ENCODE results near the gene FAM90A26. TPM values are rescaled to one million over a fixed set of nuclear protein-coding genes. Genes with fewer than 3 reads are reported as not detected.
"Not testable (repeated sequence)": the region's sequence is repeated elsewhere in the genome, so short reads cannot be mapped to it uniquely, and the experiment has no call there.

Gene FAM90A26
- total RNA-seq, 1 experiment from 2014 or later = not detected

GRCh38 chr4:9152180-9153007, 17.8 kb upstream of the FAM90A26 start:
- intact Hi-C loops (cut with micrococcal nuclease) = loop anchor here (5.0 kb wide), 1 partner anchor 865 kb away; no protein-coding TSS in a partner anchor
- H3K4me1 Mint-ChIP-seq (ENCODE audit: insufficient read depth, unreplicated experiment); POLR2A ChIA-PET; CTCF ChIA-PET; BruUV-seq (replicated peaks); H3K27me3 Mint-ChIP-seq (ENCODE audit: insufficient read depth, unreplicated experiment); H3K9me3 Mint-ChIP-seq (ENCODE audit: unreplicated experiment); H3K36me3 Mint-ChIP-seq (ENCODE audit: insufficient read depth, unreplicated experiment): not testable (repeated sequence)
- peak; percentile 91 for DNase-seq (ENCODE audit: unreplicated experiment)
- Mint-ChIP-seq H3K4me3 (ENCODE audit: unreplicated experiment) (peak overlapping the region; percentile 72), H3K27ac (ENCODE audit: low read depth, unreplicated experiment) (peak overlapping the region; percentile 89)

- intact Hi-C loops (cut with micrococcal nuclease) = loop anchor here (5.0 kb wide), 1 partner anchor 864 kb away; no protein-coding TSS in a partner anchor
- POLR2A ChIA-PET = interaction anchor here (1.1 kb wide), 1 partner anchor 714 kb away, joined by 3 read pairs; no protein-coding TSS in a partner anchor
- CTCF ChIA-PET = interaction anchor here (0.7 kb wide), 1 partner anchor 873 kb away, joined by 3 read pairs; no protein-coding TSS in a partner anchor
- Mint-ChIP-seq H3K27ac (ENCODE audit: low read depth, unreplicated experiment) (peak overlapping the region; percentile 89), H3K4me3 (ENCODE audit: unreplicated experiment) (peak overlapping the region; percentile 72)
- BruUV-seq (replicated peaks); H3K4me1 Mint-ChIP-seq (ENCODE audit: insufficient read depth, unreplicated experiment); H3K36me3 Mint-ChIP-seq (ENCODE audit: insufficient read depth, unreplicated experiment); H3K9me3 Mint-ChIP-seq (ENCODE audit: unreplicated experiment); H3K27me3 Mint-ChIP-seq (ENCODE audit: insufficient read depth, unreplicated experiment): not testable (repeated sequence)
- peak; percentile 87 for DNase-seq (ENCODE audit: unreplicated experiment)
These were observed 17.1 kb upstream of the FAM90A26 start for GRCh38 chr4:9153008-9153570.

GRCh38 chr4:9153571-9154157, 16.5 kb upstream of the FAM90A26 start:
- not testable (repeated sequence) for H3K9me3 Mint-ChIP-seq (ENCODE audit: unreplicated experiment); H3K36me3 Mint-ChIP-seq (ENCODE audit: insufficient read depth, unreplicated experiment); H3K27me3 Mint-ChIP-seq (ENCODE audit: insufficient read depth, unreplicated experiment); H3K4me1 Mint-ChIP-seq (ENCODE audit: insufficient read depth, unreplicated experiment)
- DNase-seq (ENCODE audit: unreplicated experiment) = peak; percentile 40
- TSS peak; percentile 83 for BruUV-seq (replicated peaks)
- Mint-ChIP-seq H3K27ac (ENCODE audit: low read depth, unreplicated experiment) (peak overlapping the region; percentile 89), H3K4me3 (ENCODE audit: unreplicated experiment) (peak overlapping the region; percentile 72)
- POLR2A ChIA-PET = interaction anchor here (1.1 kb wide), 1 partner anchor 714 kb away, joined by 3 read pairs; no protein-coding TSS in a partner anchor
- intact Hi-C loops (cut with micrococcal nuclease) = loop anchor here (5.0 kb wide), 1 partner anchor 864 kb away; no protein-coding TSS in a partner anchor
- CTCF ChIA-PET = interaction anchor here (0.7 kb wide), 1 partner anchor 872 kb away, joined by 3 read pairs; no protein-coding TSS in a partner anchor

GRCh38 chr4:9155101-9155886, 14.9 kb upstream of the FAM90A26 start:
- H3K27me3 Mint-ChIP-seq (ENCODE audit: insufficient read depth, unreplicated experiment); H3K9me3 Mint-ChIP-seq (ENCODE audit: unreplicated experiment); CTCF ChIA-PET; H3K4me1 Mint-ChIP-seq (ENCODE audit: insufficient read depth, unreplicated experiment); H3K36me3 Mint-ChIP-seq (ENCODE audit: insufficient read depth, unreplicated experiment); DNase-seq (ENCODE audit: unreplicated experiment); H3K27ac Mint-ChIP-seq (ENCODE audit: low read depth, unreplicated experiment); BruUV-seq (replicated peaks); POLR2A ChIA-PET; H3K4me3 Mint-ChIP-seq (ENCODE audit: unreplicated experiment); intact Hi-C loops (cut with micrococcal nuclease): not testable (repeated sequence)

- H3K36me3 Mint-ChIP-seq (ENCODE audit: insufficient read depth, unreplicated experiment); POLR2A ChIA-PET; intact Hi-C loops (cut with micrococcal nuclease); BruUV-seq (replicated peaks); H3K9me3 Mint-ChIP-seq (ENCODE audit: unreplicated experiment); H3K27ac Mint-ChIP-seq (ENCODE audit: low read depth, unreplicated experiment); H3K4me1 Mint-ChIP-seq (ENCODE audit: insufficient read depth, unreplicated experiment); H3K4me3 Mint-ChIP-seq (ENCODE audit: unreplicated experiment); H3K27me3 Mint-ChIP-seq (ENCODE audit: insufficient read depth, unreplicated experiment): not testable (repeated sequence)
- CTCF ChIA-PET = interaction anchor here (0.7 to 2.3 kb wide), 5 partner anchors 320 to 1352 kb away, joined by 3 to 4 read pairs (median 3); no protein-coding TSS in a partner anchor
- DNase-seq (ENCODE audit: unreplicated experiment) = peak; percentile 21
- peak; percentile 57 for TF ChIP-seq CTCF (IDR thresholded peaks at IDR 0.05; ENCODE audit: unreplicated experiment)
These were observed 11.8 kb upstream of the FAM90A26 start for GRCh38 chr4:9158392-9158791.

- H3K27me3 Mint-ChIP-seq (ENCODE audit: insufficient read depth, unreplicated experiment); H3K4me1 Mint-ChIP-seq (ENCODE audit: insufficient read depth, unreplicated experiment); DNase-seq (ENCODE audit: unreplicated experiment); CTCF ChIA-PET; POLR2A ChIA-PET; H3K9me3 Mint-ChIP-seq (ENCODE audit: unreplicated experiment); BruUV-seq (replicated peaks); intact Hi-C loops (cut with micrococcal nuclease); H3K4me3 Mint-ChIP-seq (ENCODE audit: unreplicated experiment); H3K36me3 Mint-ChIP-seq (ENCODE audit: insufficient read depth, unreplicated experiment); H3K27ac Mint-ChIP-seq (ENCODE audit: low read depth, unreplicated experiment): not testable (repeated sequence)
These were observed 10.2 kb upstream of the FAM90A26 start for GRCh38 chr4:9160046-9160445.
